Measurements from ENCODE around the gene WWC2. TPM values are rescaled to one million over a fixed set of nuclear protein-coding genes. Genes with fewer than 3 reads are reported as not detected.
A peak's percentile ranks its signal among the peaks of the same experiment; 100 is the strongest.

The WWC2 gene
- total RNA-seq, 1 experiment from 2014 or later, result 126 TPM

GRCh38 chr4:183171484-183172267 lies 72.6 kb downstream of the WWC2 start (continued):
- TF ChIP-seq E2F4 (CRISPR knock-in tag; IDR thresholded peaks at IDR 0.05; ENCODE audit: borderline replicate concordance, low read depth) (no peak), ZSCAN18 (CRISPR knock-in tag; IDR thresholded peaks at IDR 0.05) (no peak), NR2C2 (CRISPR knock-in tag; IDR thresholded peaks at IDR 0.05) (no peak), EMX1 (CRISPR knock-in tag; IDR thresholded peaks at IDR 0.05) (no peak)

GRCh38 chr4:183172881-183173280 lies 73.8 kb downstream of the WWC2 start:
- Mint-ChIP-seq H3K4me1 (peaks cover 68% of the 10 kb centered on the region), H3K9me3 (no peaks in the 10 kb centered on the region), H3K4me3 (0 out of 2 replicates have a peak overlapping the region, but pooled peaks have one; percentile 15), H3K27me3 (ENCODE audit: low read depth) (no peaks in the 10 kb centered on the region), H3K36me3 (no peaks in the 10 kb centered on the region), H3K27ac (peak overlapping the region; percentile 81)
- no peak for ATAC-seq
- POLR2A ChIA-PET, result no interaction called here
- no peak for DNase-seq (ENCODE audit: low spot score)
- CTCF ChIA-PET, result no interaction called here
- no peak for TF ChIP-seq ZNF532 (CRISPR knock-in tag; IDR thresholded peaks at IDR 0.05; ENCODE audit: borderline replicate concordance)
- TF ChIP-seq PRRX2 (CRISPR knock-in tag; IDR thresholded peaks at IDR 0.05), result no peak
- no peak for TF ChIP-seq MAX (CRISPR knock-in tag; IDR thresholded peaks at IDR 0.05)
- no peak for TF ChIP-seq SMAD4 (CRISPR knock-in tag; IDR thresholded peaks at IDR 0.05)
- no peak for TF ChIP-seq MXD4 (CRISPR knock-in tag; IDR thresholded peaks at IDR 0.05; ENCODE audit: borderline replicate concordance)
- no peak for TF ChIP-seq ZSCAN18 (CRISPR knock-in tag; IDR thresholded peaks at IDR 0.05)
- no peak for TF ChIP-seq ESRRA (CRISPR knock-in tag; IDR thresholded peaks at IDR 0.05; ENCODE audit: borderline replicate concordance)
- TF ChIP-seq MYBL2 (CRISPR knock-in tag; IDR thresholded peaks at IDR 0.05), result no peak

GRCh38 chr4:183173580-183174526 lies 74.8 kb downstream of the WWC2 start:
- peak overlapping the region; percentile 81 for H3K27ac Mint-ChIP-seq
- peak overlapping the region; percentile 16 for H3K4me3 Mint-ChIP-seq
- no peaks in the 10 kb centered on the region for H3K9me3 Mint-ChIP-seq
- DNase-seq (ENCODE audit: low spot score) (peak; percentile 39), ATAC-seq (peak; percentile 75)
- H3K4me1 Mint-ChIP-seq, result peaks cover 74% of the 10 kb centered on the region
- POLR2A ChIA-PET, result no interaction called here
- H3K27me3 Mint-ChIP-seq (ENCODE audit: low read depth), result no peaks in the 10 kb centered on the region
- no peaks in the 10 kb centered on the region for H3K36me3 Mint-ChIP-seq
- CTCF ChIA-PET, result interaction anchor here (0.9 kb wide), 1 partner anchor 100 kb away, joined by 3 read pairs; no protein-coding TSS in a partner anchor
- TF ChIP-seq KAT7 (CRISPR knock-in tag; IDR thresholded peaks at IDR 0.05; ENCODE audit: borderline replicate concordance) (no peak), ZNF317 (CRISPR knock-in tag; IDR thresholded peaks at IDR 0.05; ENCODE audit: borderline replicate concordance, low read depth) (no peak), SMAD3 (CRISPR knock-in tag; IDR thresholded peaks at IDR 0.05; ENCODE audit: borderline replicate concordance) (no peak), ATF3 (CRISPR knock-in tag; conservative IDR thresholded peaks at IDR 0.05) (no peak), STAT6 (CRISPR knock-in tag; conservative IDR thresholded peaks at IDR 0.05; ENCODE audit: low read depth) (no peak)
